Endothelial cell of umbilical vein (primary cell): ENCODE data around the gene TRIM61. TPM values are rescaled to one million over a fixed set of nuclear protein-coding genes. Genes with fewer than 3 reads are reported as not detected.

Source experiments
- BruUV-seq: library from RNA; stranded (reverse); fragments of 400-500 nt; replicated peaks from 2 replicates; lab custom pipeline; 2021; lab: Mats Ljungman, UMichigan
- CTCF ChIA-PET: fragments of 300-600, 350-600 bp; sonication (Branson Sonifier 250); formaldehyde crosslinking; loops from one replicate; lab custom pipeline; 2021; ENCODE audit warnings: antibody characterized with exemption, inconsistent platforms; lab: Charles Lee
- POLR2A ChIA-PET: fragments of 300-600, 350-600 bp; sonication (Branson Sonifier 250); formaldehyde crosslinking; loops from one replicate; lab custom pipeline; 2021; ENCODE audit warnings: antibody characterized with exemption, inconsistent platforms; lab: Charles Lee
- DNase-seq: peaks from one replicate; pipeline ENCODE4 v3.0.0-alpha.2; 2011; ENCODE audit warnings: low read depth, low spot score
- FAIRE-seq: peaks from 2 replicates; lab custom pipeline; 2011; peaks lifted over from hg19 to GRCh38; lab: Jason Lieb, UNC
- H2AFZ ChIP-seq: 2 replicates; pipeline ENCODE4 v1.6.0; 2012; ENCODE audit warnings: low read depth, low read length, control low read depth, inconsistent platforms
- H3K27ac ChIP-seq: 2 replicates; pipeline ENCODE4 v1.5.1; 2011; ENCODE audit warnings: low read depth, mild to moderate bottlenecking, control low read depth, low read length, moderate library complexity; ENCODE audit not compliant: insufficient read depth
- H3K27me3 ChIP-seq, 2 experiments: 2 replicates each; pipeline versions ENCODE4 v1.6.0 to v1.6.1; 2011; ENCODE audit warnings: low read length in 2 of 2, mixed read lengths in 1 of 2; ENCODE audit not compliant: control insufficient read depth in 2 of 2, insufficient read depth in 2 of 2
- H3K36me3 ChIP-seq, 2 experiments: 2 replicates in 1 of 2; 3 replicates in 1 of 2; pipeline ENCODE4 v1.5.1; 2011; ENCODE audit warnings: low read length in 2 of 2, mild to moderate bottlenecking in 1 of 2, moderate library complexity in 1 of 2; ENCODE audit not compliant: control insufficient read depth in 2 of 2, insufficient read depth in 2 of 2; ENCODE audit errors: extremely low read depth in 1 of 2
- H3K4me1 ChIP-seq: 3 replicates; pipeline ENCODE4 v1.5.1; 2011; ENCODE audit warnings: mild to moderate bottlenecking, low read length; ENCODE audit not compliant: control insufficient read depth, insufficient read depth; ENCODE audit errors: extremely low read depth
- H3K4me2 ChIP-seq: 2 replicates; pipeline ENCODE4 v1.6.1; 2011; ENCODE audit warnings: low read length, control low read depth, mixed read lengths; ENCODE audit not compliant: insufficient read depth
- H3K4me3 ChIP-seq, 3 experiments: fragments of 200-600 bp in 1 of 3; sonication (generic), shearing (Covaris generic) in 1 of 3; replicated peaks in 1 of 3; 2 replicates each; pipeline ENCODE4 v1.5.1; 2011 to 2016; ENCODE audit warnings: control low read depth in 3 of 3, low read length in 3 of 3, mild to moderate bottlenecking in 2 of 3, inconsistent platforms in 1 of 3, low read depth in 1 of 3, moderate library complexity in 1 of 3; ENCODE audit not compliant: insufficient read depth in 1 of 3
- H3K79me2 ChIP-seq: 2 replicates; pipeline ENCODE4 v1.6.0; 2012; ENCODE audit warnings: low read length, inconsistent platforms; ENCODE audit not compliant: control insufficient read depth, insufficient read depth
- H3K9ac ChIP-seq: replicated peaks from 2 replicates; pipeline ENCODE3; 2011; ENCODE audit warnings: low read length, control low read depth; ENCODE audit not compliant: insufficient read depth; ENCODE audit errors: extremely low read depth
- H3K9me1 ChIP-seq: replicated peaks from 3 replicates; pipeline ENCODE4 v1.6.0; 2011; ENCODE audit warnings: mild to moderate bottlenecking, low read length; ENCODE audit not compliant: control insufficient read depth, insufficient read depth; ENCODE audit errors: extremely low read depth
- H3K9me3 ChIP-seq: replicated peaks from 2 replicates; pipeline ENCODE4 v1.5.1; 2012; ENCODE audit warnings: low read length, inconsistent platforms; ENCODE audit not compliant: control insufficient read depth, insufficient read depth
- H4K20me1 ChIP-seq: replicated peaks from 2 replicates; pipeline ENCODE3; 2011; ENCODE audit warnings: mild to moderate bottlenecking, low read length; ENCODE audit not compliant: control insufficient read depth, insufficient read depth; ENCODE audit errors: extremely low read depth
- EZH2 ChIP-seq: IDR thresholded peaks from 2 replicates; pipeline ENCODE4 v1.6.1; 2012; ENCODE audit warnings: borderline replicate concordance, low read depth, mild to moderate bottlenecking, moderate library complexity, low read length, inconsistent platforms; ENCODE audit not compliant: severe bottlenecking
- FOS ChIP-seq: IDR thresholded peaks from 2 replicates; pipeline ENCODE4 v1.6.1; 2011; ENCODE audit warnings: mild to moderate bottlenecking, low read length, moderate library complexity, borderline replicate concordance; ENCODE audit not compliant: insufficient read depth
- GATA2 ChIP-seq: IDR thresholded peaks from 2 replicates; pipeline ENCODE4 v1.7.0; 2011; ENCODE audit warnings: low read depth, mild to moderate bottlenecking, moderate library complexity, mixed read lengths, low read length; ENCODE audit not compliant: insufficient read length, insufficient read depth
- JUN ChIP-seq: IDR thresholded peaks from 2 replicates; pipeline ENCODE4 v1.6.1; 2011; ENCODE audit warnings: borderline replicate concordance, low read depth; ENCODE audit not compliant: insufficient read length, insufficient read depth
- MYC ChIP-seq: IDR thresholded peaks from one replicate; pipeline ENCODE4 v1.6.1; 2011; ENCODE audit warnings: mild to moderate bottlenecking, low read depth, low read length
- POLR2A ChIP-seq: IDR thresholded peaks from 2 replicates; pipeline ENCODE4 v1.6.1; 2012; ENCODE audit warnings: low read depth, mild to moderate bottlenecking, control low read depth, low read length
- POLR2AphosphoS5 ChIP-seq: IDR thresholded peaks from 2 replicates; pipeline ENCODE4 v1.6.1; 2012; ENCODE audit warnings: low read depth, mild to moderate bottlenecking, control low read depth, low read length, moderate library complexity; ENCODE audit not compliant: insufficient read depth
- dilution Hi-C: fragments of 300-500 bp; cut with MboI; formaldehyde crosslinking; loops from one replicate; pipeline ENCODE4 v1.15.0; 2019; ENCODE audit warnings: low sequenced_read_pairs; ENCODE audit not compliant: extremely low pct_ligation_motif_present
- intact Hi-C: fragments of 100-400 bp; cut with micrococcal nuclease; formaldehyde crosslinking; loops from one replicate; pipeline ENCODE4 v1.10.0; 2022
- polyA plus RNA-seq, 4 experiments: library from polyadenylated mRNA; depleted of rRNA in 3 of 4; stranded (reverse) in 3 of 4; unstranded in 1 of 4; fragments of >200 nt; gene quantifications; 2 replicates each; pipeline versions ENCODE4 v1.2.1 to v1.2.3, GENCODE V29; 2011 to 2012; ENCODE audit warnings: missing spikeins in 1 of 4
- total RNA-seq: library from RNA; stranded (reverse); gene quantifications from 2 replicates; pipeline ENCODE4 v1.2.3, GENCODE V29; 2021
- TF ChIP-seq, protein P1 (sequence below): IDR thresholded peaks from 2 replicates; pipeline ENCODE4 v1.6.1; 2011; ENCODE audit not compliant: insufficient read depth, insufficient read length
- TF ChIP-seq, protein P2 (sequence below), 2 donors: IDR thresholded peaks; 1 replicate in 1 of 2; 2 replicates in 1 of 2; pipeline ENCODE4 v1.5.1; 2011; ENCODE audit warnings: low read length in 2 of 2, mild to moderate bottlenecking in 2 of 2, moderate library complexity in 2 of 2, control low read depth in 1 of 2, inconsistent platforms in 1 of 2, low read depth in 1 of 2; ENCODE audit not compliant: insufficient read depth in 1 of 2; ENCODE audit errors: extremely low read depth in 1 of 2

The TRIM61 gene
- total and polyA plus RNA-seq, 2 donors (not counting 3 experiments of a cell fraction or from before 2014, with no cell fraction given) = 0.22 TPM; not detected in 1

DNA sequence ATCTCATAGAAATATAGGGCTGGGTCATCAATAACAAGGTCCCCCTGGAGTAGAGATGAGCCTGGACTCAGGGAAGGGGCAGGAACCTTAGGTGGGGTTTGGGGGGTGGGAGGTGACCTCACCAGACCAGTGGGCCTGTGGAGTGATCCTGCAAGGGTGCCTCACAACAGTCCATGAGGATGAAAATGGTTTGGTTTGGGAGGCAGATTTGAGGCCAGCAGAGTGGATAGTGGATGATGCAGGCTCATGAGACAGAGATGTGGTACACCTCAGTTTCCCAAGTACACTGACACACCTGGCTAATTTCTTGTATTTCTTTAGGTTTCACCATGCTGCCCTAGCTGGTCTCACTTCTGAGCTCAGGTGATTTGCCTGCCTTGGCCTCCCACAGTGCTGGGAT, 36.2 kb upstream of the TRIM61 start:
- no peak for DNase-seq
- Histone ChIP-seq H4K20me1 (no peaks in the 10 kb centered on the region), H3K4me1 (no peaks in the 10 kb centered on the region), H3K4me3 (no peak overlapping the region), H3K79me2 (no peaks in the 10 kb centered on the region), H3K36me3 (no peaks in the 10 kb centered on the region), H3K9me1 (no peaks in the 10 kb centered on the region), H3K9me3 (no peaks in the 10 kb centered on the region), H3K27me3 (no peaks in the 10 kb centered on the region), H2AFZ (no peak overlapping the region), H3K4me2 (no peak overlapping the region), H3K27ac (no peak overlapping the region), H3K9ac (no peak overlapping the region)
- ChIA-PET POLR2A (no interaction called here), CTCF (interaction anchor here (1.2 kb wide), 1 partner anchor 11 kb away, joined by 3 read pairs; no protein-coding TSS in a partner anchor)
- intact Hi-C loops = no loop called here
- dilution Hi-C loops = no loop called here
- no peak for TF ChIP-seq GATA2
- no peak for TF ChIP-seq POLR2A
- no peak for TF ChIP-seq JUN
- no peak for TF ChIP-seq MYC
- TF ChIP-seq, protein P1, sequence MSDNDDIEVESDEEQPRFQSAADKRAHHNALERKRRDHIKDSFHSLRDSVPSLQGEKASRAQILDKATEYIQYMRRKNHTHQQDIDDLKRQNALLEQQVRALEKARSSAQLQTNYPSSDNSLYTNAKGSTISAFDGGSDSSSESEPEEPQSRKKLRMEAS = no peak
- no peak for TF ChIP-seq POLR2AphosphoS5
- no peak for TF ChIP-seq EZH2
- TF ChIP-seq, protein P2, sequence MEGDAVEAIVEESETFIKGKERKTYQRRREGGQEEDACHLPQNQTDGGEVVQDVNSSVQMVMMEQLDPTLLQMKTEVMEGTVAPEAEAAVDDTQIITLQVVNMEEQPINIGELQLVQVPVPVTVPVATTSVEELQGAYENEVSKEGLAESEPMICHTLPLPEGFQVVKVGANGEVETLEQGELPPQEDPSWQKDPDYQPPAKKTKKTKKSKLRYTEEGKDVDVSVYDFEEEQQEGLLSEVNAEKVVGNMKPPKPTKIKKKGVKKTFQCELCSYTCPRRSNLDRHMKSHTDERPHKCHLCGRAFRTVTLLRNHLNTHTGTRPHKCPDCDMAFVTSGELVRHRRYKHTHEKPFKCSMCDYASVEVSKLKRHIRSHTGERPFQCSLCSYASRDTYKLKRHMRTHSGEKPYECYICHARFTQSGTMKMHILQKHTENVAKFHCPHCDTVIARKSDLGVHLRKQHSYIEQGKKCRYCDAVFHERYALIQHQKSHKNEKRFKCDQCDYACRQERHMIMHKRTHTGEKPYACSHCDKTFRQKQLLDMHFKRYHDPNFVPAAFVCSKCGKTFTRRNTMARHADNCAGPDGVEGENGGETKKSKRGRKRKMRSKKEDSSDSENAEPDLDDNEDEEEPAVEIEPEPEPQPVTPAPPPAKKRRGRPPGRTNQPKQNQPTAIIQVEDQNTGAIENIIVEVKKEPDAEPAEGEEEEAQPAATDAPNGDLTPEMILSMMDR (IDR thresholded peaks at IDR 0.05; ENCODE audit: extremely low read depth in 1 of 2, insufficient read depth in 1 of 2, low read depth in 1 of 2, low read length in 2 of 2) = no peak
- no peak for TF ChIP-seq FOS
- no peak for FAIRE-seq
- BruUV-seq = no TSS peak
